Kidney (tissue), 14 donors: ENCODE measurements around the gene BCO2. TPM values are rescaled to one million over a fixed set of nuclear protein-coding genes. Genes with fewer than 3 reads are reported as not detected.

Experiments used
- DNase-seq, 5 donors: peaks; one replicate each; pipeline ENCODE4 v3.0.0-alpha.2; 2013 to 2020
- FAIRE-seq: peaks from 2 replicates; lab custom pipeline; 2012; peaks lifted over from hg19 to GRCh38; lab: Jason Lieb, UNC
- H3K27ac ChIP-seq, 2 donors: one replicate each; pipeline ENCODE4 v1.7.0; 2013; ENCODE audit warnings: low read depth in 2 of 2, low read length in 2 of 2, inconsistent platforms in 1 of 2
- H3K27me3 ChIP-seq: one replicate; pipeline ENCODE4 v1.7.1; 2013; ENCODE audit warnings: low read length, inconsistent platforms; ENCODE audit not compliant: control insufficient read depth, insufficient read depth
- H3K36me3 ChIP-seq, 3 donors: one replicate each; pipeline versions ENCODE4 v1.7.0 to v1.7.1; 2013; ENCODE audit warnings: low read length in 3 of 3, control low read depth in 1 of 3, inconsistent platforms in 1 of 3; ENCODE audit not compliant: insufficient read depth in 3 of 3, control insufficient read depth in 2 of 3
- H3K4me1 ChIP-seq, 3 donors: one replicate each; pipeline versions ENCODE4 v1.7.0 to v1.7.1; 2013; ENCODE audit warnings: low read length in 3 of 3, inconsistent platforms in 1 of 3, low read depth in 1 of 3; ENCODE audit not compliant: control insufficient read depth in 2 of 3, insufficient read depth in 2 of 3
- H3K4me3 ChIP-seq, 3 donors: one replicate each; pipeline versions ENCODE4 v1.7.0 to v1.8.1; 2013; ENCODE audit warnings: low read length in 3 of 3, control low read depth in 1 of 3, inconsistent platforms in 1 of 3
- H3K9ac ChIP-seq, 3 donors: one replicate each; pipeline versions ENCODE4 v1.7.0 to v1.7.1; 2013; ENCODE audit warnings: low read length in 3 of 3, control low read depth in 1 of 3, inconsistent platforms in 1 of 3
- H3K9me3 ChIP-seq, 3 donors: one replicate each; pipeline versions ENCODE4 v1.7.0 to v1.7.1; 2013; ENCODE audit warnings: low read length in 3 of 3, control low read depth in 1 of 3, inconsistent platforms in 1 of 3; ENCODE audit not compliant: control insufficient read depth in 2 of 3, insufficient read depth in 1 of 3
- intact Hi-C: fragments of 100-400 bp; cut with DNase I; formaldehyde crosslinking; loops from one replicate; pipeline ENCODE4 v1.11.1; 2022
- polyA plus RNA-seq: library from polyadenylated mRNA; stranded (reverse); fragments of 350-450 nt; fragmentation: Illumina TruSeq; extraction: RNeasy Lipid Tissue Mini Kit (QIAGEN cat#74804); gene quantifications from one replicate; pipeline ENCODE4 v1.2.3, GENCODE V29; 2014; ENCODE audit warnings: low read depth, low replicate concordance; ENCODE audit not compliant: insufficient read depth
- total RNA-seq: library from RNA; stranded (reverse); fragmentation: NEBNext Ultra II Directional; extraction: Animal tissue kit (Norgen Biotek cat#: 25700); gene quantifications from one replicate; pipeline ENCODE4 v1.2.1, GENCODE V29; 2021
- TF ChIP-seq, protein P1 (sequence below): IDR thresholded peaks from 3 replicates; pipeline ENCODE4 v1.5.1; 2012; ENCODE audit warnings: mild to moderate bottlenecking, moderate library complexity, borderline replicate concordance; ENCODE audit not compliant: insufficient read depth; ENCODE audit errors: extremely low read depth
- donor health status: control.
- donor health status: control.
- donor health status: control.
- donor health status: control.
- donor health status: control.
- donor health status: DM: yes; HTN: yes; CAD: no.
- donor health status: Normal renal cell carcinoma (clear cell type).

The BCO2 gene
- total and polyA plus RNA-seq, 2 donors from 2014 or later, result 6.9 to 9.6 TPM

DNA sequence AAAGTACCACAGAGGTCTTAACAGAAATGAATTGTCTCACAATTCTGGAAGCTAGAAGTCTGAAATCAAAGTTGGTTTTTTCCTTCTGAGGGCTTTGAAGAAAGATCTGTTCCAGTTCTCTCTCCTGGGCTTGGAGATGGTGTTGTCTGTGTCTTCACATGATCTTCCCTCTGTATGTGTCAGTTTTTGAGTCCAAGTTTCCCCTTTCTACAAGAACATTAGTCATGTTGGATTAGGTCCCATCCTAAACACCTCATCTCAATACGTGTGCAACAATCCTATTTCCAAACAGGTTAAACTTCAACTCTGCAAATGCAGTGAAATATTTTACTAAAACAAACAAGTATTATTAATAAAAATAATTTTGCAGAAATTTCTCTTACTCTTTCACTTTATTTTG is 47.8 kb downstream of the BCO2 start:
- TF ChIP-seq, protein P1, sequence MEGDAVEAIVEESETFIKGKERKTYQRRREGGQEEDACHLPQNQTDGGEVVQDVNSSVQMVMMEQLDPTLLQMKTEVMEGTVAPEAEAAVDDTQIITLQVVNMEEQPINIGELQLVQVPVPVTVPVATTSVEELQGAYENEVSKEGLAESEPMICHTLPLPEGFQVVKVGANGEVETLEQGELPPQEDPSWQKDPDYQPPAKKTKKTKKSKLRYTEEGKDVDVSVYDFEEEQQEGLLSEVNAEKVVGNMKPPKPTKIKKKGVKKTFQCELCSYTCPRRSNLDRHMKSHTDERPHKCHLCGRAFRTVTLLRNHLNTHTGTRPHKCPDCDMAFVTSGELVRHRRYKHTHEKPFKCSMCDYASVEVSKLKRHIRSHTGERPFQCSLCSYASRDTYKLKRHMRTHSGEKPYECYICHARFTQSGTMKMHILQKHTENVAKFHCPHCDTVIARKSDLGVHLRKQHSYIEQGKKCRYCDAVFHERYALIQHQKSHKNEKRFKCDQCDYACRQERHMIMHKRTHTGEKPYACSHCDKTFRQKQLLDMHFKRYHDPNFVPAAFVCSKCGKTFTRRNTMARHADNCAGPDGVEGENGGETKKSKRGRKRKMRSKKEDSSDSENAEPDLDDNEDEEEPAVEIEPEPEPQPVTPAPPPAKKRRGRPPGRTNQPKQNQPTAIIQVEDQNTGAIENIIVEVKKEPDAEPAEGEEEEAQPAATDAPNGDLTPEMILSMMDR, result no peak
- intact Hi-C loops, result no loop called here
- Histone ChIP-seq H3K4me3 (no peak overlapping the region), H3K9me3 (no peaks in the 10 kb centered on the region), H3K9ac (no peak overlapping the region), H3K36me3 (no peaks in the 10 kb centered on the region), H3K4me1 (peaks cover 0 to 7% (median 7%) of the 10 kb centered on the region in 3 donors), H3K27ac (no peak overlapping the region), H3K27me3 (no peaks in the 10 kb centered on the region)
- no peak for FAIRE-seq
- DNase-seq, result no peak

DNA sequence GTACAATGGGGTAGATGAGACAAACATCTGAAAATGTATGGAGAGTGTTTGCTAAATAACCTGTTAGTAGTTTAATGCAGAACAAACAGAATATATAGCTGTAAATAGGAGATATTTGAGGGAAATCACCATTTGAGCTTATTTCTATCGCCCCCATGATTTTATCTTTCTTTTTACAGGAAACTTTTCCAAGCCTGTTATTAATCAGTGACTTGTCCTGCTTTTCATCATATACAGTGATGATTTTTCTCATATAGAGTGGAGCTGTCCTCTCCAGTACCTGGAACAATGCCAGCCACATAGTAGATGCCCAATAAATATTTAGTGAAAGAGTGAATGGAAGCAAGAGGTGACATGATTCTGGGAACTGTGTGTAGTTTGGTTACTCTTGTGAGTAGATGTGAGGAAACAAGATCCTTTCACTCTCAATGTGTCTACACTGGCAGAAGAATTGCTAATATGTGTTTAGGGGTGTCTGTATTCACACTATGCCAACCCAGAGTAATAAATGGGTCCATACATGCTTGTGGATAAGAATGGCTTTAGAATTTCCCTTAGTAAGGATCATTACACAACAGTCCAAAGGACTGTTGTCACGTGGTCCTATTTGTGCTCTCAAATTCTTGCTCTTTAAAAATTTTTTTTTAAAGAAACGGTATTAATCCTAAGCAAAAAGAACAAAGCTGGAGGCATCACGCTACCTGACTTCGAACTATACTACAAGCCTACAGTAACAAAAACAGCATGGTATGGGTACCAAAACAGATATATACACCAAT is 48.6 kb downstream of the BCO2 start:
- TF ChIP-seq, protein P1, result no peak
- DNase-seq (no peak), FAIRE-seq (no peak)
- H3K4me1 ChIP-seq, result peaks cover 0 to 7% (median 7%) of the 10 kb centered on the region in 3 donors
- H3K9ac ChIP-seq, result no peak overlapping the region
- no peaks in the 10 kb centered on the region for H3K9me3 ChIP-seq
- H3K4me3 ChIP-seq, result no peak overlapping the region
- H3K27me3 ChIP-seq, result no peaks in the 10 kb centered on the region
- H3K27ac ChIP-seq, result no peak overlapping the region
- H3K36me3 ChIP-seq, result peaks cover 0 to 4% (median 0%) of the 10 kb centered on the region in 3 donors
- intact Hi-C loops, result no loop called here

DNA sequence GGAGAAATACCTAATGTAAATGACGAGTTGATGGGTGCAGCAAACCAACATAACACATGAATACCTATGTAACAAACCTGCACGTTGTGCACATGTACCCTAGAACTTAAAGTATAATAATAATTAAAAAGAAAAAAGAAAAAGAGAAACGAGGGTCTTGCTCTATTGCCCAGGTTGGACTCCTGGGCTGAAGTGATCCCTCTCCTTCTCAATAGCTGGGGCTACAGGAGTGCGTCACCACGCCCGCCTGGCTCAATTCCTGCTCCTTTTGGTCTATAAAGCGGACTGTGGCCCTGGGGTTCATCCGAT is 50.4 kb downstream of the BCO2 start:
- TF ChIP-seq, protein P1, result no peak
- H3K4me1 ChIP-seq, result peaks cover 0 to 7% (median 5%) of the 10 kb centered on the region in 3 donors
- peak overlapping the region; percentile 97 to 99 for H3K27ac ChIP-seq
- intact Hi-C loops, result no loop called here
- peaks cover 0 to 10% (median 8%) of the 10 kb centered on the region in 3 donors for H3K36me3 ChIP-seq
- no peaks in the 10 kb centered on the region for H3K27me3 ChIP-seq
- peak overlapping the region; percentile 75 to 94 (median 94) for H3K9ac ChIP-seq
- no peak for FAIRE-seq
- no peak for DNase-seq
- H3K4me3 ChIP-seq, result peak overlapping the region; percentile 83 to 98 (median 96)
- no peaks in the 10 kb centered on the region for H3K9me3 ChIP-seq
